ENCODE measurements around the gene GLOD5. TPM values are rescaled to one million over a fixed set of nuclear protein-coding genes. Genes with fewer than 3 reads are reported as not detected.

Gene GLOD5
- total and polyA plus RNA-seq, 11 donors, result not detected

DNA sequence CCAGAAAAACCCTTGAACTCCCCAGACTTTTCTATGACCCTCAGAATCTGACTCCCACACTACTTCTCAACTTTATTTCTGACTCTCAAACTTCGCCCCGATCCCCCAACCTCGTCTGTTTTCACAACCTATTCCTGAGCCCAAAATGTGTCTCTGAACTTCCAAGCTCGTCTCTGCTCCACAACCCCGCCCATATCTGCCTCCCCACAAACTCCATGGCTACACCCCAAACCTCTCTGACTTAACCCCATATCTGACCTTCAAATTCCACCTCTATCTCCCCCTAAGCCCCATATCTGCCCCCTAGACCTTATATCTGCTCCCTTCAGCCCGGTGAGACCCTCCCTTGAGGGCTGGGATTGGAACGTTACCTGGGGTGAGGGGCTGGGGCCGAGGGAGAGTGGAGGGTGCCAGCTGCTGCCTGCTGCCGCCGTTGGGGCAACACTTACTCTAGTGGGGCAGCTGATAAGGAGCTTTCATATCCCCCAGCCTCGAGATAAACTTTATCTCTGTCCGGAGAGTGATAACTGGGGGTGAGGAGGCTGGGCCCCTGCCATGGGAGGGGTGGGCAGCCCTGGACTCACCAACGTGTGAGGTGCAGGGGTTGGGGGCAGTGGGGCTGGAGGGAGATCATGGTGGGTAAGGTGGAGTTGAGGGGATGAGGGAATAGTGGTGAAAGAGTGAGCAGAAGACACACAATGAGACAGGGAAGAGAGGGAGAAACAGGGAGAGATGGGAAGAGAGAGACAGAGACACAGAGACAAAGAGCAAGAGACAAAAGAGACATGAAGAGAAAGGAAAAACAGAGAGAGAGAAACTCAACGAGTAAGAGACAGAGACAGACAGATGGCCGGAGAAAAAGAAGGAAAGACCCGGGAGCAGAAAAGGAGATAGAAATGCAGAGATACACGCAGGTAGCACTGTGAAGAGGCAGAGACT lies 26.2 kb downstream of the GLOD5 start:
- WGBS, 4 donors, result 37 to 49% (median 40%) methylated on average over 17 of the region's 17 CpGs

DNA sequence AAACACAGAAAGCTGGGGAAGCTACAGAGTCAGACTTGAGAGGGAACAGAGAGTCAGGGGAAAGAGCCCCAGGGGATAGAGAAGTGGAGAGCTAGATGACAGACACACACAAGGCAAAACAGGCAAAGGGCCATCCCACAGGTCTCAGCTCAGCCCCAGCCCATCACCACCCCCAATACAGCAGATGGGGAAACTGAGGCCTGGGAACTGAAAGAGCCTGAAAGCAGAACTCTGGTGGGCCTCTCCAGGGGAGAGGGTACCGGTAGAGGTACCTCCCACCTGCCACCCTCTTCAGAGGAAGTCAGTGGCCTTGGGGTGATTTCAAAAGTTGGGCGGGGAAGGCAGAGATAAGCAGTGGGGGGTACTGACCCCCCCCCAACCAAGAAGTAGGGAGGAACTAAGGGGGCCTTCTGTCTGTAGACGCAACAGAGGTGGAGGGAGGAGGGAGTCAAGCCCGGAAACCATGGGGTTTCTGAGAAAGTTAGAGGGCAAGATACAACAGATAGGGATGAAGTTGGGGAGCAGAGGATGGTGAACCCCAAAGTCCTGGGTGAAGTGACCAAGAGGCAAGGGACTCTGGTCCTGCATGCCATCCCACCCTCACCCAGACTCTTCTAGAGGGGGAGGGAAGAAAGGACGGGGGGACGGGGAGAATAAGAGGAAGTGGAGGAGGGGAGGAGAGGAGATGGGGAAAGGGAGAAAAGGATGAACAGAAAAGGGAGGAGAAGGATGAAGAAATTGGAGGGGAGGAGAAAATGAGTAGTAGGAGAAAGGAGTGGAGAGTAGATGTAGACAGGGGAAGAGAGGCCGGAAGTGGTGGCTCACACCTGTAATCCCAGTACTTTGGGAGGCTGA lies 28.0 kb downstream of the GLOD5 start:
- TF ChIP-seq POLR2A (IDR thresholded peaks at IDR 0.05), result no peak
- TF ChIP-seq, protein P1, sequence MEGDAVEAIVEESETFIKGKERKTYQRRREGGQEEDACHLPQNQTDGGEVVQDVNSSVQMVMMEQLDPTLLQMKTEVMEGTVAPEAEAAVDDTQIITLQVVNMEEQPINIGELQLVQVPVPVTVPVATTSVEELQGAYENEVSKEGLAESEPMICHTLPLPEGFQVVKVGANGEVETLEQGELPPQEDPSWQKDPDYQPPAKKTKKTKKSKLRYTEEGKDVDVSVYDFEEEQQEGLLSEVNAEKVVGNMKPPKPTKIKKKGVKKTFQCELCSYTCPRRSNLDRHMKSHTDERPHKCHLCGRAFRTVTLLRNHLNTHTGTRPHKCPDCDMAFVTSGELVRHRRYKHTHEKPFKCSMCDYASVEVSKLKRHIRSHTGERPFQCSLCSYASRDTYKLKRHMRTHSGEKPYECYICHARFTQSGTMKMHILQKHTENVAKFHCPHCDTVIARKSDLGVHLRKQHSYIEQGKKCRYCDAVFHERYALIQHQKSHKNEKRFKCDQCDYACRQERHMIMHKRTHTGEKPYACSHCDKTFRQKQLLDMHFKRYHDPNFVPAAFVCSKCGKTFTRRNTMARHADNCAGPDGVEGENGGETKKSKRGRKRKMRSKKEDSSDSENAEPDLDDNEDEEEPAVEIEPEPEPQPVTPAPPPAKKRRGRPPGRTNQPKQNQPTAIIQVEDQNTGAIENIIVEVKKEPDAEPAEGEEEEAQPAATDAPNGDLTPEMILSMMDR (IDR thresholded peaks at IDR 0.05), result no peak
- DNase-seq, result no peak
- no peaks in the 10 kb centered on the region for H3K36me3 ChIP-seq
- no peaks in the 10 kb centered on the region for H3K4me1 ChIP-seq
- intact Hi-C loops (cut with DNase I), result loop anchor here in 1 of 10 donors (10.0 kb wide), 1 partner anchor 45 kb away; no protein-coding TSS in a partner anchor
- H3K27ac ChIP-seq, result no peak overlapping the region
- no peak for ATAC-seq
- no peaks in the 10 kb centered on the region for H3K9me3 ChIP-seq
- no peak overlapping the region for H3K4me3 ChIP-seq
- 65 to 79% (median 68%) methylated on average over 7 of the region's 7 CpGs for WGBS, 4 donors
- H3K27me3 ChIP-seq, result peaks cover 0 to 29% (median 0%) of the 10 kb centered on the region in 9 donors

More for the DNA sequence above, 26.2 kb downstream of the GLOD5 start:
- ATAC-seq (no peak), DNase-seq (no peak)
- Histone ChIP-seq H3K27ac (no peak overlapping the region), H3K9me3 (no peaks in the 10 kb centered on the region), H3K4me1 (no peaks in the 10 kb centered on the region), H3K27me3 (peaks cover 0 to 37% (median 0%) of the 10 kb centered on the region in 9 donors), H3K36me3 (no peaks in the 10 kb centered on the region), H3K4me3 (no peak overlapping the region)
- TF ChIP-seq, protein P1 (IDR thresholded peaks at IDR 0.05), result no peak
- no peak for TF ChIP-seq POLR2A (IDR thresholded peaks at IDR 0.05)
- intact Hi-C loops (cut with DNase I), result no loop called here

DNA sequence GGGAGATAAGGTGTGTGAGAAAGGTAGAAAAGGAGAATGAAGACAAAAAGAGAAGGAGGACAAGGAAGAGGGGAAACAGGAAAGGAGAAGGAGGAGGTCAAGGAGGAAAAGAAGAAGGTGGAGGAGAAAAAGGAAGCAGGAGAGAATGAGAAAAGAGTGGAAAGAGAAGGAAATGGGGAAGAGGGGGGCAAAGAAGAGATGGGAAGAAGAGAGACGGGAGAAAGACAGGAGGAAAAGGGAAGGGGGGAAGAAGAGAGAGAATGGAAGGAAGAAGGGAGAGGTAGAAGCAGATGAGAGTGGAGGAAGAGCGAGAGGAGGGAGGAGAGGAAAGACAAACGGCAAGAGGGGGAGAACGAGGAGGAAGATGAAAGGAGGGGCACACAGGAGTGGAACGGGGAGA lies 28.9 kb downstream of the GLOD5 start:
- H3K9me3 ChIP-seq, result no peaks in the 10 kb centered on the region
- no peak for ATAC-seq
- H3K4me3 ChIP-seq, result no peak overlapping the region
- WGBS, 4 donors, result 53 to 67% (median 57%) methylated on average over 5 of the region's 5 CpGs
- DNase-seq, result no peak
- H3K27ac ChIP-seq, result no peak overlapping the region
- H3K36me3 ChIP-seq, result no peaks in the 10 kb centered on the region
- TF ChIP-seq, protein P1 (IDR thresholded peaks at IDR 0.05), result no peak
- no peak for TF ChIP-seq POLR2A (IDR thresholded peaks at IDR 0.05)
- H3K4me1 ChIP-seq, result no peaks in the 10 kb centered on the region
- H3K27me3 ChIP-seq, result peaks cover 0 to 22% (median 0%) of the 10 kb centered on the region in 9 donors
- intact Hi-C loops (cut with DNase I), result loop anchor here in 1 of 10 donors (10.0 kb wide), 1 partner anchor 46 kb away; no protein-coding TSS in a partner anchor
